Osteoblast (primary cell): Measurements from ENCODE around the gene IQCK. TPM values are rescaled to one million over a fixed set of nuclear protein-coding genes. Genes with fewer than 3 reads are reported as not detected.
A peak's percentile ranks its signal among the peaks of the same experiment; 100 is the strongest.

Experiments
- DNase-seq: peaks from one replicate; pipeline ENCODE4 v3.0.0; 2011; ENCODE audit warnings: low spot score, mixed read lengths; ENCODE audit not compliant: insufficient read length; ENCODE audit errors: missing footprints
- H2AFZ ChIP-seq: 2 replicates; pipeline ENCODE4 v1.6.0; 2011; ENCODE audit warnings: mild to moderate bottlenecking, low read length
- H3K27ac ChIP-seq: 2 replicates; pipeline ENCODE4 v1.5.1; 2011; ENCODE audit warnings: mild to moderate bottlenecking, low read depth, low read length, moderate library complexity
- H3K27me3 ChIP-seq: 2 replicates; pipeline ENCODE4 v1.6.0; 2012; ENCODE audit warnings: mild to moderate bottlenecking, control low read depth, inconsistent platforms, low read length, moderate library complexity; ENCODE audit not compliant: insufficient read depth
- H3K36me3 ChIP-seq: 2 replicates; pipeline ENCODE4 v1.5.1; 2011; ENCODE audit warnings: mild to moderate bottlenecking, low read length, control low read depth, moderate library complexity; ENCODE audit not compliant: insufficient read depth
- H3K4me1 ChIP-seq: 2 replicates; pipeline ENCODE4 v1.5.1; 2011; ENCODE audit warnings: mild to moderate bottlenecking, low read length, control low read depth, moderate library complexity; ENCODE audit not compliant: insufficient read depth
- H3K4me2 ChIP-seq: 2 replicates; pipeline ENCODE4 v1.6.0; 2011; ENCODE audit warnings: mild to moderate bottlenecking, low read length; ENCODE audit not compliant: insufficient read depth
- H3K4me3 ChIP-seq: fragments of 200-600 bp; sonication (generic); 3 replicates; pipeline ENCODE4 v1.5.1; 2012; ENCODE audit warnings: mild to moderate bottlenecking, low read length, inconsistent platforms; ENCODE audit not compliant: insufficient read depth
- H3K79me2 ChIP-seq: 2 replicates; pipeline ENCODE4 v1.6.0; 2012; ENCODE audit warnings: mild to moderate bottlenecking, low read length, control low read depth, inconsistent platforms; ENCODE audit not compliant: insufficient read depth
- H3K9me3 ChIP-seq: 2 replicates; pipeline ENCODE4 v1.5.1; 2011; ENCODE audit warnings: low read depth, low read length, control low read depth
- H4K20me1 ChIP-seq: 2 replicates; pipeline ENCODE4 v1.6.0; 2012; ENCODE audit warnings: mild to moderate bottlenecking, low read length, control low read depth; ENCODE audit not compliant: insufficient read depth
- total RNA-seq: library from RNA; depleted of rRNA; stranded (reverse); fragments of >200 nt; gene quantifications from 2 replicates; pipeline ENCODE4 v1.2.3, GENCODE V29; 2012
- TF ChIP-seq, protein P1 (sequence below): IDR thresholded peaks from 2 replicates; pipeline ENCODE4 v1.5.1; 2011; ENCODE audit warnings: mild to moderate bottlenecking, low read depth, low read length, moderate library complexity; ENCODE audit errors: extremely low read depth

The IQCK gene
- total RNA-seq, 1 donor: 8.7 TPM

- Histone ChIP-seq H3K4me1 (no peaks in the 10 kb centered on the region), H3K36me3 (no peaks in the 10 kb centered on the region), H3K9me3 (no peaks in the 10 kb centered on the region), H3K4me3 (no peak overlapping the region), H3K79me2 (no peaks in the 10 kb centered on the region), H3K27ac (no peak overlapping the region), H3K4me2 (no peak overlapping the region), H3K27me3 (no peaks in the 10 kb centered on the region), H2AFZ (no peak overlapping the region), H4K20me1 (no peaks in the 10 kb centered on the region)
- TF ChIP-seq, protein P1, sequence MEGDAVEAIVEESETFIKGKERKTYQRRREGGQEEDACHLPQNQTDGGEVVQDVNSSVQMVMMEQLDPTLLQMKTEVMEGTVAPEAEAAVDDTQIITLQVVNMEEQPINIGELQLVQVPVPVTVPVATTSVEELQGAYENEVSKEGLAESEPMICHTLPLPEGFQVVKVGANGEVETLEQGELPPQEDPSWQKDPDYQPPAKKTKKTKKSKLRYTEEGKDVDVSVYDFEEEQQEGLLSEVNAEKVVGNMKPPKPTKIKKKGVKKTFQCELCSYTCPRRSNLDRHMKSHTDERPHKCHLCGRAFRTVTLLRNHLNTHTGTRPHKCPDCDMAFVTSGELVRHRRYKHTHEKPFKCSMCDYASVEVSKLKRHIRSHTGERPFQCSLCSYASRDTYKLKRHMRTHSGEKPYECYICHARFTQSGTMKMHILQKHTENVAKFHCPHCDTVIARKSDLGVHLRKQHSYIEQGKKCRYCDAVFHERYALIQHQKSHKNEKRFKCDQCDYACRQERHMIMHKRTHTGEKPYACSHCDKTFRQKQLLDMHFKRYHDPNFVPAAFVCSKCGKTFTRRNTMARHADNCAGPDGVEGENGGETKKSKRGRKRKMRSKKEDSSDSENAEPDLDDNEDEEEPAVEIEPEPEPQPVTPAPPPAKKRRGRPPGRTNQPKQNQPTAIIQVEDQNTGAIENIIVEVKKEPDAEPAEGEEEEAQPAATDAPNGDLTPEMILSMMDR: no peak
- DNase-seq: no peak
Observed at GRCh38 chr16:19804538-19805323, 86.7 kb downstream of the IQCK start.

GRCh38 chr16:19805459-19806162 lies 87.5 kb downstream of the IQCK start:
- Histone ChIP-seq H3K4me2 (no peak overlapping the region), H4K20me1 (no peaks in the 10 kb centered on the region), H3K4me3 (no peak overlapping the region), H2AFZ (no peak overlapping the region), H3K27ac (no peak overlapping the region), H3K36me3 (no peaks in the 10 kb centered on the region), H3K79me2 (no peaks in the 10 kb centered on the region), H3K27me3 (no peaks in the 10 kb centered on the region), H3K9me3 (no peaks in the 10 kb centered on the region), H3K4me1 (no peaks in the 10 kb centered on the region)
- DNase-seq: no peak
- TF ChIP-seq, protein P1: no peak

- no peaks in the 10 kb centered on the region for H3K27me3 ChIP-seq
- peaks cover 8% of the 10 kb centered on the region for H3K4me1 ChIP-seq
- TF ChIP-seq, protein P1: no peak
- peak overlapping the region; percentile 4 for H2AFZ ChIP-seq
- no peak overlapping the region for H3K27ac ChIP-seq
- no peaks in the 10 kb centered on the region for H4K20me1 ChIP-seq
- no peak overlapping the region for H3K4me3 ChIP-seq
- peak; percentile 15 for DNase-seq
- no peaks in the 10 kb centered on the region for H3K9me3 ChIP-seq
- no peak overlapping the region for H3K4me2 ChIP-seq
- H3K79me2 ChIP-seq: no peaks in the 10 kb centered on the region
- H3K36me3 ChIP-seq: no peaks in the 10 kb centered on the region
Observed at GRCh38 chr16:19808061-19808641, 90.1 kb downstream of the IQCK start.

- H3K9me3 ChIP-seq: no peaks in the 10 kb centered on the region
- DNase-seq: no peak
- H3K36me3 ChIP-seq: no peaks in the 10 kb centered on the region
- H3K79me2 ChIP-seq: no peaks in the 10 kb centered on the region
- no peak overlapping the region for H3K4me2 ChIP-seq
- H3K4me1 ChIP-seq: peaks cover 8% of the 10 kb centered on the region
- no peaks in the 10 kb centered on the region for H3K27me3 ChIP-seq
- no peak overlapping the region for H3K27ac ChIP-seq
- no peak overlapping the region for H3K4me3 ChIP-seq
- no peak overlapping the region for H2AFZ ChIP-seq
- no peaks in the 10 kb centered on the region for H4K20me1 ChIP-seq
- TF ChIP-seq, protein P1: no peak
Observed at GRCh38 chr16:19809121-19809635, 91.1 kb downstream of the IQCK start.
